Dedifferentiated amniotic fluid mesenchymal stem cell (primary cell): Measurements from ENCODE around the gene ANGPTL4.
"Not testable (repeated sequence)": the region's sequence is repeated elsewhere in the genome, so short reads cannot be mapped to it uniquely, and the experiment has no call there.

Experiments used
- DNase-seq: peaks from one replicate; pipeline ENCODE4 v3.0.0-alpha.2; 2016; ENCODE audit errors: extremely low spot score

Gene ANGPTL4

DNA sequence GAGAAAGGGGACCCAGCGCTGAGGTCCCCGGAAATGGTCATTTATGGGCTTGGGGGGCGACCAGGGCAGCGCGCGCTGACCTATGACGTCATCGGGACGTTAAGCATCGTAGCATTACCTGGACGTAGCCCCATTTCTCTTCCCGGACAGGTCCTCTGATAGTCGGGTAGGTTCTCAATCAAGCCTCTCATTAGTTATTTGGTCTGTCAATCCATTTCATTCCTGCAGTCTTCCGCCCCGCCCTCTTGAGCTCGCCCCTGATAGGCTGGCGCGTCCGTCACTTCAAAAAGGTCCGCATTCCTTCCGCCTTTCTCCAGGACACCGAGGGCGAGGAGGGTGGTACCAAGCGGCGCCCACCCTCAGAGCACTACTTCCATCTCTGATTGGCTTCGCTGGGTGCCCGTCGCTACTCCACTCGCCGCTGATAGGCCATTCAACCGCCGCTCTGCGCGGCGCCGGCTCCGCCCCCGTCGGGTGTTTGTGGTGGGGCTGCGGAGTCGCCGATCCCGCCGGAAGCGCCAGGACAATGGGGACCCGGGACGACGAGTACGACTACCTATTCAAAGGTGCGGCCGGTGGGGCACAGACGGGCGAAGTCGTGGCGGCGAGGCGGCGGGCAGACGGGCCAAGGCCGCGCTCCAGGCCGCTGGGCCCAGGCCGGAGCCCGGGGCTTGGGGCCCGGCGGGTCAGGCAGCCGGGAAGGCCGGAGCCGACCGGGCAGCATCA is 26.1 kb downstream of the ANGPTL4 start, which contains the start of gene RAB11B:
Gene RAB11B, plus strand, starts transcription at position 470 of the 726 bp plus-strand sequence. Its CDS starts 57 bp downstream, at position 527.
- DNase-seq: peak; percentile 100

DNA sequence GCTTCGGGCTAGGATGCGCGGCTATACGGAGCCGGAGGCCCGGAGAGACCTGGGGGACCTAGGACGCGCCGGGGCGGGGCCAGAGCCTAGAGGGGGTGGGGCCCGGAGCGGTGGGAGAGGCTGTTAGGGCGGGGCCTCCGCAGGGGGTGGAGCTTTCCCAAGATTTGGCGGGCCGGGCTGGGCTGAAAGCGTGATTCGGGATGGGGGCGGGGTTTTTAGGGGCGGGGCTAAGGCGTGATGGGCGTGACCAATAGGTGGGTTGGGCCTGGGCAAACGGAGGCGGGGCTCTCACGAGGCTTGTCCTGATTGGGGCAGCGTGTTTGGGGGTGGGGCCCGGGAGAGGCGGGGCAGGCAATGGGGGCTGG is 26.6 kb downstream of the ANGPTL4 start:
- peak; percentile 85 for DNase-seq

DNA sequence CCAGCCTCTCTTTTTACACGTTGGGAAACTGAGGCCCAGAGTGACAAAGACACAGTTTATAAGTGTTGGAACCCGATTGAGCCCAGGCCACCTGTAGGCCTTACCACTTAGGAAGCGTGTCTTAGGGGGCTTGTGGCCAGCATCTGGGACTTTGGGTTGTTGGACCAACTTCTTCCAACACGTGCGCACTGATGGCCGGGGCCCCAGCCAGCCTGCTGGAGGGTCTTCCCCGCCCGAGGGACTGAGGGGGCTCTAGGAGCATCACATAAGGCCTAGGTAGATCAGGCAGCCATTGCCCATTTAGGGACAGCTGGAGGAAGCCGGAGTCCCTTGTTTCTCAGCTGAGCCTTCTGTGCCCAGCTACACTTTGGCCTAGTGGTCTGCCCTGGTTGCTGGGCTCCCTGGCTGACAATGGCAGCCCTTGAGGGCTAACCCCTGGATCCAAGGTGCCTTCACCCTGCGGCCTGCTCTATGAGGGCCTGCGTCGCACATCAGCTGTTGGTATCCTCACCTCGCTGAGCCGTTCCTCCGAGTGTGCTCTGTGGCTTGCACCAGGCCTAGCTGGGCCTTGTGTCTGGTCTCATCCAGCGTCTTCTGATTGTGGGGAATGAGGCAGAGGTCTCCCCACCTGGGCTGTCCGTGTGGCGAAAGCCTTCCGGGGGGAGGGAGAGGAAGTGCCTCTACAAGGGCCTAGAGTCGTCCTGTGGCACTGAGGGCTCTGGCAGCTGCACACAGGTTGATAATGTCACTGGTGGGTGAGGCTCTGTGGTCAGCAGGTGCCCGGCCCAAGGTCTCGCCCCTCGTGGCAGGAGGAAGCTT is 27.5 kb downstream of the ANGPTL4 start:
- DNase-seq: no peak

DNA sequence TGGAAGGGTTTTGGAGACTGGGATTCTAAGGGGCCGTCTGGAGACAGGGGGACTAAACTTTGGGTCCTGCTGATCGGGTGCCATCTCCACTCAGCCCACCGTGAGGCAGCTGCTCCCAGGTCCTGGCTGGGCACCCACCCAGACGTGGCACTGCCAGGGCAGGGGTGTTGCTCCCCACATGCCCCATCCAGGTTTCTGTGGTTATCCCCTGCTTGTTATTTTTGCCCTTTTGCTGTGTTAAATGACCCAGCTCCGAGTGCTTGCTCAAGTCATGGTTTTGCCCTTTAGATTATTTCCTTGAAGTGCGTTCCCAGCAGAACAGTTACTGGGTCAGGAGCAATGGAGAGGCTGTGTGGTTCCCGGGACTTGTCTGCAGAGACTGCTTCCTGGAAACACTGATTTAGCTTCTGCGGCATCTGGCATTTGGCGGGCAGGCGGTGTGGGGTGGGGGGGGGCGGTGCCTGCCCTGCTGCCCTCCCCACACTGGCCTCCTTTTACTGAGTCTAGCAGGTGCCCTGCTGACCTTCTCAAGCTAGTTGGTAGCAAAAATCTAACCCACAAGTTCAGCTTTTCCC is 28.1 kb downstream of the ANGPTL4 start:
- no peak for DNase-seq

DNA sequence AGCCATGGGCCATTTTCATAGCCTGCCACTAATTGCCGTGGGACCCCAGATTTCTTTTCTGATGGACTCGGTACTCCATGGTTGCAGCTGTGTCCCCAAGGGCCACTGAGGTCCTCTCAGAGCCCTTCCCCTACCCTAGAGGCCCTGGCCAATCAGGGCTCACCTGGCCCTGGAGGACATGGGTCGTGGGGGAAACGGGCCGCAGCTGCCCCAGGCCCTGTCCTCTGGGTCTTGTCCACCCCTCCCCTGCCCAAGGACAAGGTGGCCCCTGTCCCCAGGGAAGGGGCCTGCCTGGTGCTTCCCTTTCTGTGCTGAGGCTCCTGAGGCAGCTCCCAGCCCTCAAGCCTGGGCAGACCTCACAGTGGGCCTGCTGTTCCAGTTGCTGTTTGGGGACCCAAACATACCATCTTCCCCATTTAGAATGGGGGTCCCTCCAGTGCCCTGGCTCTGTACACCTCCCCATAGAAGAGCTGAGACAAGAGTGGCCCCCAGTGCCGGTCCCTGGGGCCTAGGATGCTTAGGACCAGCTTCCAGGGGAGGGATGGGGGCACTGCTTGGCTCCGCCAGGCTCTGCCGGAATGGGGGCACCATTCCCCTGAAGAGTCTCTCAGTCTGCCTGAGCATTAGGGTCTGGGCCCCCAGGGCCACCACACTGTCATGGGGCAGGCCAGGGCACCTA is 29.4 kb downstream of the ANGPTL4 start:
- no peak for DNase-seq

DNA sequence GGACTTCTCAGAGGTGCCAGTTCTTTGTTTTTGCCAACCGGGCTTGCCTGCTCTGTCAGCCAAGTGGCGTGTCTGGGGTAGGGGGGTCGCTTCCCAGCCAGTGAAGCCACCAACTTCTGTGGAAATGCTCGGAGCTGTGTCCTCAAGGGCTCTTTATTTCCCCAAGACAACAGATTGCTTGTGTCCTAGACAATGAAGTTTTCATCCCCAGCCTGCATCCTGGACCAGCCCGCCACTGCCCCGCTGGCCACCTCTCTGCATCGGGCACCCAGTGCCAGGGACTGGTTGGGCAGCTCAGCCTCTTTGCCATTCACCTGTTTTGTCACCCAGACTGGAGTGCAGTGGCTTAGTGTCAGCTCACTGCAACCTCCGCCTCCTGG is 29.9 kb downstream of the ANGPTL4 start:
- DNase-seq: no peak

DNA sequence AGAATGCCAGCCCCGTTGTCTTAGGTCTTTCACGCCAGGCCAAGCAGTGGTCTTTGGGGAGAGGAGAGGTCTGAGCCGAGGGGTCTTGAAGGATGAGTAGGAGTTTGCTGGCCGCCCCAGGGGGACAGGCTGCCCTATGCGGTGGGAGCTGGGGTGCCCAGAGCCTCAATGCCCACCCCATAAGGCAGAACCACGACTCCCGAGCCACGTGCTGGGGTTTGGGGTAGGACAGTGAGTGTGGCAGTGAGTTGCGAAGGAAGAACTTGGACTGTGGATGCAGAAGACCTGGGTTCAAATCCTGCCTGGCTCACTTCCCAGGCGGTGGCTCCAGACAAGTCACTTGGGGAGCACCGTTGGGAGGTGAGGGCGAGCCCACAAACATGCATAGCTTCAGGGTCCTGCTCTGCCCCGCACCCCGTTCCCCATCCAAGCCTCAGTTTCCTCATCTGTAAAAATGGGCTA is 31.7 kb downstream of the ANGPTL4 start:
- DNase-seq: no peak

DNA sequence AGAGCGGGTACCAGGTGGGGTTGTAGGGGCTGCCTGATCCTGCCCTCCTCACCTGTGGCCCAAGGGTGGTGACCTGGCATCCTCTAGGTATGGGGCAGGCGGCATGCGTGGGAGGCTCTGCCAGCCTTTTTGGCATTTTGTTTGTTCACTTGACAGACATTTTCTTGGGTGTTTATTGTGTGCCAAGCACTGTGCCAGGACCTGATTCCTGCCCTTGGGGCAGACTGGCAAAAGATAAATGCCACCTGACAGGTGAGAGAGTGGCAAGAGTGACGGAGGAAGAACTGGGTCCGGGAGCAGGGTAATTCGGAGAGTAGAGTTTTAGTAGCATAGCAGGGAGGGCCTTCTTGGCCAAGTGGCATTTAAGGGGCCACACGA is 32.2 kb downstream of the ANGPTL4 start:
- no peak for DNase-seq

DNA sequence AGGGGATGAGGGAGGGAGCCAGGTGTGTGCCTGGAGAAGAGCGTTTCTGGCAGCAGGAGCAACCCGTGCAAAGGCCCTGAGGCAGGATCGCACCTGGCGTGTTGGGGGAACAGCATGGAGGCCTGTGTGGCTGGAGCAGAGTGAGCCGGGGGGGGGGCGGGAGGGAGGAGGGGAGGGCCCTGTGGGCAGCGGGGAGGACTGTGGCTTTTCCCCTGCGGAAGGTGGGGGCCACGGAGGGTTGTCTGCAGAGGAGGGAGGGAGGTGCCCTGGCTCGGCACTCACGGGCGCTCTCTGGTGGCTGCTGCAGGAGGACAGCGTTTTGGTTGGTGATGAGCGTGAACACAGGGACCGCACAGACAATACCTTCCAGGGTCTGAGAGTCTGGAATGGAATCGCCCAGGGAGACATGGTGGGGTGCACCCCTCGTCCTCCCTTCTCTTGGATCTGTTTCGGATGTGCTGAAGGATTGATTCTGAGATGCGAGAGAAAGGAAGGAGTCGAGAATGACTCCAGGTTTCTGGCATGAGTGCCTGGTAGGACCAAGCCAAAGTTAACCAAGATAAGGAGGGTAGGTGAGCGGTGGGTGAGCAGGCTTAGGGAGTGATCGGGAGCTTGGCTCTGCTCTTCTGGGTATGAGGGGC is 32.7 kb downstream of the ANGPTL4 start:
- peak; percentile 18 for DNase-seq

DNA sequence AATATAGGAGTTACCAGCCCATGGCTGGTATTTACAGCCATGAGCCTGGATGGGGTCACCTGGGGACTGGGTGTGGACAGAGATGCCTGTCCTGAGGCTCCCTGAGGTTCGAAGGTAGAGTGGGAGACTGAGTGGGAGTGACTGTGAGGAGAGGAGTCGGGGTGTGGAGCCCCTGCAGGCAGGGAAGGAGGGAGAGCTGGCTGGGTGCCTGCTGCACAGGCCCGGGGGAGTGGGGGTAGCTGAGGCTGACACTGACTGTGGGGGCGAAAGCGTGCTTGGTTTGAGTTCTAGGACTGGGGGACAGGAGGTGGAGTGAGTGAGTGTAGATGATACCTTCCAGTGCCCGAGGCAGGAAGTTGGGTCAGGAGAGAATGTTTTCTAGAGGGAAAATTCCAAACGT is 33.3 kb downstream of the ANGPTL4 start:
- no peak for DNase-seq

DNA sequence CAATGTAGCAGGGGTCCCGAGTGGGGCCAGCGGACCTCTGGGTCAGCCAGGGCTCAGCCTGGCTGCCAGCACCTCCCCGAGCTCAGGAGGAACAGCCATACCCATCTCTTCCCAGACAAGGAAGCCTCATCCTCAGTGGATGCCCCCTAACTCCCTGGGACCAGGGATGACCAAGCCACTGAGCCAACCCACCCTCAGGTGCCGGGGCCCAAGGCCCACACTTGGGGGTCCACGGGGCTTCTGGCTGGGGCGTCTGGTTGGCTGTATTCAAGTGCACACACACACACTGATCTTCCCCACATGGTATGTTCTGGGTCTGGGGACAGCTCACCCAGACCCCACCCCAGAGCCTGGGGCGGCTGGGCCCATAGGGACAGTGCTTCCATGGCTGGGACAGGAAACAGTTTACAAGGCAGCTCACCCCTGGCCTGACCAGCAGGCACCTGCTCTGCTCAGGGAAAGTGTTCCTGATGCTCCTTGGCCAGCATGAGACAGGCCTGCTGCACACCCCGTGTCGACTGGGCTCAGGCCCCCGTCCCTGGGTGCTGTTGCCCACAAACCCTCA is 33.9 kb downstream of the ANGPTL4 start:
- DNase-seq: no peak

DNA sequence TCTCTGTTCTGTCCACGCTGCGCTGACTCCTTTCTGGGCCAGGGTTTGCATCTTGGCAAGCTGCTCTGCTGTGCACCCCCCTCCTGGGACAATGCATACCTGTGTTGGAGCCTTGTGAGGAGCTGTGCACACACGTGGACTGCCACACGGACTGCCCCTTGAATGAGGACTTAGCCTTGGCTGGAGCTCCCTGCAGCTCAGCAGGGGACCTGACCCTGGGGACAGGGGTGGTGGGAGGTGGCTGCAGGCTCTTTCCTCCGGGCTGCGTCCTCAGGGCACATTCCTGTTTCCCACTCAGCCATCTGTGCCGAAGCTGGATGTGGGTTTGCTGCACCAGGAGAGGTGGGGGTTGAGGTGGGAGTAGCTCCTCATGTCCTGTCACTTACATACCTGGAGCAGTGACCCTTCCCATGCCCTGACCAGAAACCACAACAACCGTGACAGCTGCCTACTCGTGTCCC is 34.4 kb downstream of the ANGPTL4 start:
- no peak for DNase-seq

DNA sequence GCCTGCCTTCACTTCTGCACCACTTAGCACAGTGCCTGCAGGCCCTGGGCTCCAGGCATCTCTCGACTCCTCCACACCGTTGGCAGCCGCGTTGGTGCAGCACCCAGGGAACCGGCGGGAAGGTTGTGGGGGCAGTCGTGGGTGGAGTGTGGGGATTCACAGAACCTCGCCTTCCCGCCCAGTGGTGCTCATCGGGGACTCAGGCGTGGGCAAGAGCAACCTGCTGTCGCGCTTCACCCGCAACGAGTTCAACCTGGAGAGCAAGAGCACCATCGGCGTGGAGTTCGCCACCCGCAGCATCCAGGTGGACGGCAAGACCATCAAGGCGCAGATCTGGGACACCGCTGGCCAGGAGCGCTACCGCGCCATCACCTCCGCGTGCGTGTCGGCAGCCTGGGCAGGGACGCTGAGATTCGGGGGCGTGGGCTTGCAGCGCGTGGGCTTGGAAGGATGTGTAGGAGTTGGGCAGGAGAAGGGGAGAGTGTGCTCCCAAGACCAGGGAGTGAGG is 35.8 kb downstream of the ANGPTL4 start:
- no peak for DNase-seq

DNA sequence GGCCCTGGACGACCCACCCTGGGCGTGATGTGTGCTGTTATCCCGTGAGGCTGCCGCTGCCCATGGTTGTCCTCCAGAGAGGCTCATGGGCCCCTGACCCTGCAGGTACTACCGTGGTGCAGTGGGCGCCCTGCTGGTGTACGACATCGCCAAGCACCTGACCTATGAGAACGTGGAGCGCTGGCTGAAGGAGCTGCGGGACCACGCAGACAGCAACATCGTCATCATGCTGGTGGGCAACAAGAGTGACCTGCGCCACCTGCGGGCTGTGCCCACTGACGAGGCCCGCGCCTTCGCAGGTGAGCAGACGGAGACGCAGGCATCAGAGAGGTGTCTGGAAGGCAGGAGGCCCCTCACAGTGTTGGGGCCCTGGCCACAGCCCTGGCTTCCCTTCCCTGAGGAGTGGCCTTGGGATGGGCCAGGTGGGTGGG is 38.0 kb downstream of the ANGPTL4 start:
- no peak for DNase-seq

DNA sequence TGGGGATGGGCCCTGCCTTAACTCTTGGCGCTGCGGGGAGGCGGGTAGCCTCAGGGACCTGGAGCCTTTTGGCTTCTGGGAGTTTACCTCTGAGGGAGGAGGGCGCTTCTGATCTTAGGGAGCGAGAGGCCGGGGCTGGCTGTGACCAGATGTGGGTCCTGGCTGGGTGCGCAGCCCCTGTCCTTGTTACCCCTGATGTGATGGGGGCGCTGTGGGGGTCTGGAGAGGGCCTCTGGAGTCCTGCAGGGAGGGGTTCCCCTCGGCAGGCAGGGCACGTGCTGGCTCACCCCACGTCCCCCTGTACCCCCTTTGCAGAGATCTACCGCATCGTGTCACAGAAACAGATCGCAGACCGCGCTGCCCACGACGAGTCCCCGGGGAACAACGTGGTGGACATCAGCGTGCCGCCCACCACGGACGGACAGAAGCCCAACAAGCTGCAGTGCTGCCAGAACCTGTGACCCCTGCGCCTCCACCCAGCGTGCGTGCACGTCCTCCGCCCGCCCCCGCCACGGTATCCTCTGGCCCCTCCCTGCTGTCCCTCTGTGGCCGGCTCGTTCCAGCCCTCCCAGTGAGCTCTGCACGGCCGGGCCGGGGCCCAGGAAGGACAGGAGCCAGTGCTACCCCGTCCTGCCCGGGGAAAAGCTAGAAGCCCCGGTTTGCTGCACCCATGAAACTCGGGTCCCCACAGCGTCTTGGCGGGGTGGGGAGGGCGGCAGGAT is 39.3 kb downstream of the ANGPTL4 start:
- no peak for DNase-seq

DNA sequence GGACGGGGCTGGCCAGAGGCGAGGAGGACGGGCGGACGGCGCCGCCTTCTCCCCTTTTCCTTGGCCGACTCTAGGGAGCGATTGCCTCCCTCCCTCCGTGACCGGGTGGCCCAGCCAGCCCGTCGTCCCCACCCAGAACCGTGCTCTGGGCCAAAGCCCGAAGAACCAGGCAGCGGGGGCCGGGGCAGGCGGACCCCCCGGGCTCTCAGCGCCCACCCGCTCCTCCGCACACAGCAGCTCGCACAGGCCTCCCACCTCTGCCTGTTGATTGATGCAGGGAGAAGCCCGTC is 39.8 kb downstream of the ANGPTL4 start:
- no peak for DNase-seq

DNA sequence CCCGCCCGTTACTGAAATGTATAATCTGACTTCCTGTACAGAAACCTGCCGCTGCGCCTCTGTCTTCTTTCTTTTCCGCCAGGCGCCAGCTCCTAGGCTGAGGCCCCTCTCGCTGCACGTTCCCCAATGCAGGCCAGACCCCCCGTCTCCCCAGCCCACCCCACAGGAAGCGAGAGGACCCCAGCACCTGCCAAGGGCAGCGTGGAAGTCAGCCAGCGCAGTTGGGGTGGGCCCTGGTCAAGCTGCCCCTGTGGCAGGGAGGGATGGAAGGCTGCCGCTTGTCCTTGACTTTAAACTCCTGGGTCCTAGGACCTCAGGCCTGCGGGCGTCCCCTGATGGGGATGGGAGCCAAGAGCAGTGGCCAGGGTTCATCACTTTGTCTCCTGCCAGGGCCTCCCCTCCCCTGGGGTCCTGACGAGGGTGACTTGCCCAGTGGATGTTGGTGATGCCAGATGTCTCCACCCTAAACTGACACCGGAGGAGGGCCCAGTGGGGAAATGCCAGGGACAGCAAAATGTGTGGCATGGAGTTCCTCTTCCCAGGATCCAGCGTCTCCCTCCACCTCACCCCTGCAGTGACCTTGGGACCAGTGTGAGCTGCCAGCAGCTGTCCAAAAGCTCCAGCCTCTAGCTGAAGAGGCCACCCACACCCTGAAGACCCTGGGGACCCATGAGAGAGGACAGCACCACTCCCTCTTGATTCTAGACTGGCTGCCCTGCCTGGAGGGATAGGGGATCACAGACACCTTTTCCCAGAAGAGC is 40.6 kb downstream of the ANGPTL4 start:
- DNase-seq: no peak

DNA sequence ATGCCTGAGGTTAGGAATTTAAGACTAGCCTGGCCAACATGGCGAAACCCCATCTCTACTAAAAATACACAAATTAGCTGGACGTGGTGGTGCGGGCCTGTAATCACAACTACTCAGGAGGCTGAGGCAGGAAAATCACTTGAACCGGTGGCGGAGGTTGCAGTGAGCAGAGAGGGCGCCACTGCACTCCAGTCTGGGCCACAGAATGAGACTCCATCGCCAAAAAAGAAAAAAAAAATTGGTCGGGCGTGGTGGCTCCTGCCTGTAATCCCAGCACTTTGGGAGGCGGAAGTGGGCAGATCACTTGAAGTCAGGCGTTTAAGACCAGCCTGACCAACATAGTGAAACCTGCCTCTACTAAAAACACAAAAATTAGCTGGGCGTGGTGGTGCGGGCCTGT is 46.8 kb downstream of the ANGPTL4 start:
- not testable (repeated sequence) for DNase-seq

DNA sequence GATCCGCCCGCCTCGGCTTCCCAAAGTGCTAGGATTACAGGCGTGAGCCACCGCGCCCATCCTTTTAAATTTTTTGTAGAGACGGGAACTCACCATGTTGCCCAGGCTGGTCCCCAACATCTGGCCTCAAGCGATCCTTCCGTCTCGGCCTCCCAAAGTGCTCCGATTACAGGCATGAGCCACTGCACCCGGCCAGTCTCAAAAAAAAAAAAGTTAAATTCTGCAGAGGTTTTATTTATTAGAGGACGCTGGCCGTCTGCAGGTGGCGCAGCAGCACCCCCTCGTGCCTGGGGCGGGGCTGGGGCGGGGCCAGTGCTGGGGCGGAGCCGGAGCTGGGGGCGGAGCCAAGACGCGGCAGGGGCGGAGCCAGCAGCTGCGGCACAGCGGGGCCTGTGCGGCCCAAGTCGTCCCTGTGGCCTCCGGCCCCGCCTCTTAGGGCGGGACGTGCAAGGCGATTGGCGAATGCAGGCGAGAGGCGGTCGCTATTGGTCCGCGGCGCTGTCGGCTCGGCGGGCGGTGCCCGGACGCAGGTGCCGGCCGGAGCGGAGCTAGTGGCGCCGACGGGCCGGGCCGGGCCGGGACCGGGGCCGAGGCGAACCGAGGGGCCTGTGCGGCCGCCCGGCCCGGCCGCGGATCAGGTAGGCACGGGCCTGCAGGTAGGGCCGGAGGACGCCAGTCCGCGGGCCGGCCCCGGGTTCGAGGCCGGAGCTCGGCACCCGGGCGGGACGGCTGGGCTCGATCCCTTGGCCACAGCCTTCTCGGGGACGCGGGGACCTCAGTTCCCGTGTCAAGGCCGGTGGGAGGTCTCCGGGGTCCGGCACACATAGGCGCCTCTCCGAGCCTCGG is 49.1 kb downstream of the ANGPTL4 start, which contains the start of gene MARCHF2:
Gene MARCHF2, plus strand, starts transcription at position 523 of the 846 bp plus-strand sequence. CDS start 8,536 bp downstream, outside the sequence.
- peak; percentile 96 for DNase-seq
